HL-60/S4 treated with phorbol 12-myristate 13-acetate at 8.2 ng/mL for 4 days and 3 days (cell line): Measurements from ENCODE around the gene CP.
"Not testable (repeated sequence)": the region's sequence is repeated elsewhere in the genome, so short reads cannot be mapped to it uniquely, and the experiment has no call there.

ENCODE experiments used
- in situ Hi-C: fragments of 300-500 bp; cut with MboI; formaldehyde crosslinking; loops from 2 replicates; pipeline ENCODE4 v1.15.0; 2022; ENCODE audit warnings: low sequenced_read_pairs

CP gene

DNA sequence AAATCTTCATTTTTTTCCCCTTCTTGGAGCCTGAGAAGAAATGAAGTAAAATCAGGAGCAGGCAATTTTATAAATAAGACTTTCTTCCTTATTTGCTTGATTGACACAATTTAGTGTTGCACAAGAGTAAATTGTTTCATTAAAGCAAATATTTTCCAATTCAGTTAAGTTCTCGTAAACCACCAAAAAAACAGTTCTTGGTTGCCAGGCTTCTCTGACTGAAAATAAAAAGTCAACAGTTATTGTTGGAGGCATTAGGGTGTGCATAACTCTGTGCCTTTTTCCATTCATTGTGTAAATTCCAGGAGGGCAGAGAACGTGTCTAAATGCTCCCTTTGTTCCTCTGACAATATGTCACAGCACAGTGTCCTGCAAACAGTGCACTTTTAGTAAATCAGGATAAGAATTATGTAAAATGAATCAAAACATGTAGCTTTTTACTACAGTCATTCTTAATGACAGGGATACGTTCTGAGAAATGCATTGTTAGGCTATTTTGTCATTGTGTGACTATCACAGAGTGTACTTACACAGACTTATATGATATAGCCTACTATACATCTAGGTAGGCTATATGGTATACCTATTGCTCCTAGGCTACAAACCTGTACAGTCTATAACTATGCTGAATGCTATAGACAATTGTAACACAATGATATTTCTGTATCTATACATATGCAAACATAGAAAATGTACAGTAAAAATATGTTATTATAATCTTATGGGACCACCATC, at the start of gene CP:
CP (minus strand) TSS at position 47 of the 735 bp plus-strand sequence; CDS start at position 10, 37 bp downstream.
- in situ Hi-C loops = no loop called here

DNA sequence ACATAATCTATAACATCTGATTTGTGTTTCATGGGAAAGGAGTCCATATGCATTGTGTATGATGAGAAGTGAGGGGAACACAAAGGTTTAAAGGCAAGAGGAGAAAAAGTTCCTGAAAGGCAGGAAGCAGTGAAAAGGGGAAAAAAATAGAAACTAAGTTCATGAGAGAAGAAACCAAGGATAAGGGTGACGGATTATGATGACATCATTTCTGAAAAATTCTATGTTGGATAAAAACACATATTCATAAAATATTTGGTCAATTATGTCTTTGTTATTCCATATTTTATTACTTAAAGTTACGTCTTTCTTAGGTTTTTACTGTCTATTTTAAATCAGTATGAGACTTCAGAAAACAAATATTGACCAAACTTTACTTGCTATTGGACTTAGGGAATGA, 48.6 kb upstream of the CP start:
- in situ Hi-C loops = loop anchor here (5.0 to 10.0 kb wide), 2 partner anchors 143 to 315 kb away; partner anchors contain the start of gene HPS3

DNA sequence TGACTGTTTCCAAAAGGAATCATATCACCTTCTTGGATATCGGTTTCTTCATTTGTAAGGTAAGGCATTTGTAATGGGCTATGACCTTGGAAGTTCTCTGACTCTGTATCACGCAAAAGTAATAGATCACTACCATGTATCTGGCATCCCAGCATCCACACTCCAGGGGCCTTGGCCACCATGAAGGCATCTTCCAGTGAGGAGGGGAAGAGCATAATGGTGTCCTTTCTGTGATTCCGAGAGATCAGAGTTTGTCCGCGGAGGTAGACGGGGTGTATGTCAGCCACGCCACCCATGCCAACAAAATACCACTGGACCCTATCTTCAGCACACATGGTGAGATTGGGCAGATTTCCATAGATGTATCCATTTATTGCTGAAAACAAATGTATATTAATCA, 48.1 kb upstream of the CP start:
- in situ Hi-C loops = loop anchor here (5.0 to 10.0 kb wide), 2 partner anchors 142 to 315 kb away; partner anchors contain the start of gene HPS3

DNA sequence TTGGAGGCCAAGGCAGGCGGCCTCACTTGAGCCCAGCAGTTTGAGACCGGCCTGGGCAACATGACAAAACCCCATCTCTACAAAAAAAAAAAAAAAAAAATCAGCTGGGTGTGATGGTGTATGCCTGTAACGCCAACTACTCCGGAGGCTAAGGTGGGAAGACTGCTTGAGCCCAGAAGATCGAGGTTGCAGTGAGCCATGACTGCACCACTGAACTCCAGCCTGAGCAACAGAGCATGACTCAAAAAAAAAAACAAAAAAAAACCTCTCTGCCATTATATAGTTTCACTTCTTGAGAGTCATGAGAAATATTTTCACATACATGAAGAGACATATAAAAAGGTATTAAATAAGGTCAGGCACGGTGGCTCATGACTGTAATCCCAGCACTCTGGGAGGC, 45.9 kb upstream of the CP start:
- in situ Hi-C loops = no loop called here

DNA sequence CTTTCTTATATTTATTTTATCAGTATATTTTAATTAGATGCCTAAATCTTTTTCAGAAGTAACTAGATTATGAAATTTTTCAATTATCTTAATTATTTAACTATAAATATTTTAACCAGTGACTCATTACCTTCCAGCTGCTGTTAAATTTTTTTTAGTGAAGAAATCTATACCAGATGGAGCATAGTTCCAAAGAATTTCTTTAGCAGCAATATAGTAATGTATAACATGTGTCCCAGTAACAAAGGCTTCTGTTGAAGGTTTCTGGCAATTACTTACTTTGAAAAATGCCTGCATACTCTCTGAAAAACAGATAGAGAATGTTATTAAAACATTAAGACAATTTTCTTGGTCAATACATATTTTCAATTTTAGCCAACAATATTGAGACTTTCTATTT, 45.1 kb upstream of the CP start:
- in situ Hi-C loops = no loop called here

DNA sequence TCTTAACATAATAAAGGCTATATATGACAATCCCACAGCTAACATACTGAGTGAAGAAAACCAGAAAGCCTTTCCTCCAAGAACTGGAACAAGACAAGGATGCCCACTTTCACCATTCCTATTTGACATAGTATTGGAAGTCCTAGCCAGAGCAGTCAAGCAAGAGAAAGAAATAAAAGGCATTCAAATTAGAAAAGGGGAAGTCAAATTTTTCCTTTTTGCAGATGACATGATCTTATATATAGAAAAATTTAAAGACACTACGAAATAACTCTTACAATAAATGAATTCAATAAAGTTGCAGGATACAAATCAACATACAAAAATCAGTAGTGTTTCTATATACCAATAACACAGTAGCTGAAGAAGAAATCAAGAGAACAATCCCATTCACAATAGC, 42.2 kb upstream of the CP start:
- in situ Hi-C loops = no loop called here

DNA sequence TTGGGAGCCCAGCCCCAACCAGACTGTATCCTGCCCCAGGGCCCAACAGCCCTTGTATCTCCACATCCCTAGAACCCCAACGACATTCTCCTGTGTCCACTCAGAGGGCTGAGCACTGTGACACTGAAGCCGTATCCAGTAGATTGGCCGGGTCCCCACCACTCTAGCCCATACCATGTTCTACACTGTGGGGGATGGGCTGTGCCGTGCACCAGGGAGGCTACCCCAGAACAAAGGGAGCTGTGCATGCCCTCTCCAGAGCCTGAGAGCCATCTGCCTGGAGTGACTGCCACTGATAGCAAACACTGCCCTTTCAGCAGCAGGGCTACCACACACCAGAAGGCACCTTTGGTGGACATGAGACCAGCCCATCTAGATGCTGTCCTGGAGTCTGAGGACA, 37.1 kb upstream of the CP start:
- in situ Hi-C loops = no loop called here

DNA sequence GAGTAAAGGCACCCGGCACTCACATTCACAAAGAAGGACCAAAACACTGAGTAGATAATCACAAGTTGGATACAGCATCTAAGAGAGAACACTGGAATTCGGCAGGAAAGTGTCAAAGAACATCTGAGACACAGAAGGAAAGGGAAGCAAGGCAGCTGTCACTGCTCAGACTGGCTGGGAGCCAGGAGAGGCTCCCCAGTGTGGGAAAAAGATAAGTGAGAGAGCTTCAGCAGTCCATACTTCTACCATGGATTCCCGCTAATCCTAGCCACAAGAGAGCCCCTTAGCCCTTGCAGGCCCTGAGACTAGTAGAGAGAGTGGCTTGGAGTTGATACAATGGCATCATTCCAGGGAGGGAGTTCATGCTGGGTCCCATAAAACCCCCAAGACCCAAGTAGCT, 36.7 kb upstream of the CP start:
- in situ Hi-C loops = no loop called here

DNA sequence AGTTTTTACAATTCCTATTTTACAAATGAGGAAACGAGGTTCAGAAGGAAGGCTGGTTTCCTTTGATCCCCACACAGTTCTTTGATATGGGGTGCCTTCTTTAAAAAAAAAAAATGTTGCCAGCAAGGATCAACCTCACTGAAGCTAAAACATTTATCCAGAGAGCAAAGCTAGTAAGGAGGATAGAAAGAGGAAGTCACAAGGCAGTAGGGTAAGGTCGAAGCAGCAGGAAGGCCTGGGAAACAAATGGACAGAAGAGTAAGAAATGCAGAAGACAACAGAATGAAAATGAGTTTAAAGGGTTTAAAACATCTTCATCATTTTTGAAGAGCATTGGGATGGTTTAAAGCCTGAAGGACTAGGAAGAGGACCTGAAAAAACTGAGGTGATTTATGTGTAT, 30.6 kb upstream of the CP start:
- in situ Hi-C loops = no loop called here

DNA sequence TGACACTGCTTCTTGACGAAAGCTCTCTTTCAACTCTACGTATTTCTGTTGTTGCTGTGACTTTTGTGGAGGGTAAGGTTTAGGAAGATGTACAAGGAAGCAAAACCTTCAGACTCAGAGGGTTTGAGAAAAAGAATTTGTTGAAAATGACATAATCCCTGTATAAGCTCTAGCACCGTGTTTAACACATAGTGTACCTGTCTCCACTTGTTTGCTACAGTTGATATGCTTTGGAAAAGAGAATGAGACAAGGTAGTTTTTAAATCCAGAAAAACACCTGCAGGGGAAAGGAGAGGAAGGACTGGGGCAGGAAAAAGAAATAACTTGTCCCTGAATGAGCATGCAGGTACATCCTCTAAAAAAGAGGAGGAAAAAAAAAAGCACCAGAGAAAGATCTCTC, 29.6 kb upstream of the CP start:
- in situ Hi-C loops = no loop called here

DNA sequence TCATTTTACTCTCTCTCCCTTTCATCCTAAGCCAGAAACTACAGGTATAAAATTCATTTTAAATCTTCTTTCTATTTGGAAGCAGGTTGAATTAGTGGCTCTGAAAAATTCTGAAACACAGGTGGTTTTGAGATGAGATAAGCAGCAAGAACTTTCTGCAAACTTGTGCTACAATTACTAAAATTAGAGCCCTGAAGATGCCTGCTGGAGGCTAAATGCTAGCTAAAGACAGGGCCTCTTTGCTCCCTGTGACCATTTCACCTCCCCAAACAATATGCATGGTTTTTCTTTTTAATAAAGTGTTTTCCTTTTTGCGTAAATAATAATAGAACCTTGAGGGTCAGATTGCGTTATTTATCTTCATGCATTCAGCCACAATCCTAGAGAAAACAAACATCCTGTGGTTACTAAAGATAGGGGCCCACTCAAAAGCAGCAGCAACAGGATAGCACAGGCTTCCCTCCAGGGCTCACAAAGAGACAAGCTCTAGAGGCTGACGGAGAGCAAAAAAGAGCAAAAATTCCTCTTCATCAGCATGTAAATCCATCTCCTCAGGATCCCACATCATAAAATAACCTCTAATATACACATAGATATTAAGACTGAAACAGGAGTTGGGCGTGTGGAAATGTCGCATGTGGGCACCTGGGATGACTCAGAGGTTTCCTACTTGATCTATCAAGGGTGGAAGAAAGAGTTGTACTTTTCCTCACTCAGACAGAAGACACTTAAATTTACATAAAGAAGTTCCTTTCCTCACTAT, 26.5 kb upstream of the CP start:
- in situ Hi-C loops = no loop called here

DNA sequence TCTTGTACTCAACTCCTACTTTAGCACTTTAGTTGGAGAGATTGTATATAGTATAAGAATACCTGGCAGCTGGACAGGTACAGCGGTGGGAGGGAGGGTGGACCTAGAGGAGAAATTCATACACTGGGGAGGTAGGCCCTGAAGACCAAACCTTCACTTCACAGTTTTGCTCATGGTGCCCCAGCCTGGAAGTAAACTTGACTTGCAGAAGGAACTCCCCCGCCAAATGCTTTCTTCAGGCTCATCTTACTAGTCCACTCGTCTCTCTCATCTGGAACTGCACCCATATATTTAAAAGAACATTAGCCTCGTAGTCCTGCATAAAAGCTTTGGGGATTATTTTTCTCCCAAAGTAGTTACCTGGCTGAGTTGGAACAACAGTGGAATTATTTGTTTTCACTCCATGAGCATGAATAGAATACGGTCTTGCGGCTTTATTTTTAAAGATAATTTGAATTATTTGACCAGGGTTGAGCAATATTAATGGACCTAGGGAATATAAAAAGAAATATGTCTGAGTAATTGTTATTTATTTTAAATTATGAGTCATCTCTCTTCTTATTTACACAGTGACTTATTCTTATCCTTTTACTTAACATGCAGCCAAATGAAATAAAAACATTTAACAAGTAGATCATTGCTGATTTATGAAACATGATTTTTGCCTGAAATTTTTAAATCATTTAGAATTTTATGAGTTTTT, 25.5 kb upstream of the CP start:
- in situ Hi-C loops = no loop called here

DNA sequence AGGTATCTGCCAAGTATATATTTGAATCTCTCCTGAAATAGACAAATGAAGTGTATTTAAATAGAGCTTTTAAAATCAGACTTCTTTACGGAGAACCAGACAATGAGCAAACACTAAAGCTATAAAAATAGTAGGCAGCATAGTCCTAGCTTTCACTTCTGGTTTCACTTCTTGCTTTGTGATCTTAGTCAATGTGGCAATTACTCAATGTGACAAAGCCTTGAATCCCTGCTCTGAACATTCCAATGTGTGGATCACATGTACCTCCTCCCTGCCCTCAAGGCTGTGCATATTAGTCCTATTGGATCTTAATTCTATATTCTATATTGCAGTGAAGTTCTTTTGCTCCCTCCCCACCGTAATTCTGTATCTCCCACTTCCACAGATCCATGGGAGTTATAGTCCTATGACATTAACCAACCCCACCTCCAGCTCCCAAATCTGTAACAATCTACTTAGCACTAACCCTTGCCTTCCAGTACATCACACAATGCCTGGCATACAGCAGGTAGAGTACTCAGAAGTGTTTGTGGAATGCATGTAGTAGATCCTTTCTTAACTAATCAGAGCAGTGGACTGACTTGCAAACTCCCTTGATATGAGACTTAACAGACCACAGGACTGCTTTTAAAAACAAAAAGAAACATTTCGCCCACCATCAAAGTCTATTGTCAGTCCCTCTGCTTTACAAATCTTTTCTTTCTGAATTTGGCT, 24.3 kb upstream of the CP start:
- in situ Hi-C loops = no loop called here

DNA sequence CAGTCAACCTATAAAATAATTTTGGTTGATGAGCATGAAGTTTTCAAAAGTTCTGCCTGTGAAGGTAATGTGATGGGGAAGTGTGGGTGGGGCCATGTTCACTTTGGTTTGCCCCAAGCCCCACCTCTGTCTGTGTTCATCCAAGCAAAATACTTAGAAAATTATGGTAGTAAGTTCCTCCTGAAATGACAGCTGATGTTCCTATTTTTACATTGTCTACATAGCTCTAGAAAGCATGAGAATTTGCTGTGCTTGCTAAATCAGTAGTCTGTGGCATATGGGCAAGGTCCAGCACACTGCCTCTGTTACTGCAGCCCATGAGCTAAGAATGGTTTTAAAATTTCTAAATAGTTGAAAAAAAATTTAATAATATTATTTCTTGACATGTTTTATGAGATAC, 21.9 kb upstream of the CP start:
- in situ Hi-C loops = no loop called here

DNA sequence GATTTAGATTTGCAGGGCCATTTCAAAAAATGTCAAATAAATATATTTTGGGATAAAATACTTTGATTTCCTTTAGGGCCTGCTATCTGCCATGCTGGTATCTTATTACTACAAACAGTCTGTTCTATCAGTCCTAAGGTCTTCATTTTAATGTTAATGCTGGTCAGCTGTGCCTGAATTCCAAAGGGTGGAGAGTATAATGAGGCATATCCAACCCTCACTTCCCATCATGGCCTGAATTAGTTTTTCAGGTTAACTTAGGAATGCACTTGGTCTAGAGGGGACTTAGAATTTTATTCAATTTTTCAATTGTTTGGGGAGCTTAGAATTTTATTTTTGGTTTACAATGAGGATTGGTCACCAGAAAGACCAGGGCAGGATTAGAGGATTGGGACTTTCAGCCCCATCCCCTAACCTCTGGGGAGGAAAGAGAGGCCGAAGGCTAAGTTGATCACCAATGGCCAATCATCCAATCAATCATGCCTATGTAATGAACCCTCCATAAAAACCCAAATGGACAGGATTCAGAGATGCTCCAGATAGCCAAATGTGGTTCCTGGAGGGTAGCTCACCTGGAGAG, 17.8 kb upstream of the CP start:
- in situ Hi-C loops = no loop called here

DNA sequence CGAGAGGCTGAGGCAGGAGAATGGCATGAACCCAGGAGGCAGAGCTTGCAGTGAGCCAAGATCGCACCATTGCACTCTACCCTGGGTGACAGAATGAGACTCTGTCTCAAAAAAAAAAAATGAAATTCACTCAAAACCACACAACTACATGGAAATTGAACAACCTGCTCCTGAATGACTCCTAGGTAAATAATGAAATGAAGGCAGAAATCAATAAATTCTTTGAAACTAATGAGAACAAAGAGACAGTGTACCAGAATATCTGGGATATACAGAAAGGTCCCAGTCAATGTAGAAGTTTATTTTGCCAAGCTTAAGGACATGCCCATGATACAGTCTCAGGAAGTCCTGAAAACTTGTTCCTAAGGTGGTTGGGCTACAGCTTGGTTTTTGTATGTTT, 16.6 kb upstream of the CP start:
- in situ Hi-C loops = not testable (repeated sequence)

DNA sequence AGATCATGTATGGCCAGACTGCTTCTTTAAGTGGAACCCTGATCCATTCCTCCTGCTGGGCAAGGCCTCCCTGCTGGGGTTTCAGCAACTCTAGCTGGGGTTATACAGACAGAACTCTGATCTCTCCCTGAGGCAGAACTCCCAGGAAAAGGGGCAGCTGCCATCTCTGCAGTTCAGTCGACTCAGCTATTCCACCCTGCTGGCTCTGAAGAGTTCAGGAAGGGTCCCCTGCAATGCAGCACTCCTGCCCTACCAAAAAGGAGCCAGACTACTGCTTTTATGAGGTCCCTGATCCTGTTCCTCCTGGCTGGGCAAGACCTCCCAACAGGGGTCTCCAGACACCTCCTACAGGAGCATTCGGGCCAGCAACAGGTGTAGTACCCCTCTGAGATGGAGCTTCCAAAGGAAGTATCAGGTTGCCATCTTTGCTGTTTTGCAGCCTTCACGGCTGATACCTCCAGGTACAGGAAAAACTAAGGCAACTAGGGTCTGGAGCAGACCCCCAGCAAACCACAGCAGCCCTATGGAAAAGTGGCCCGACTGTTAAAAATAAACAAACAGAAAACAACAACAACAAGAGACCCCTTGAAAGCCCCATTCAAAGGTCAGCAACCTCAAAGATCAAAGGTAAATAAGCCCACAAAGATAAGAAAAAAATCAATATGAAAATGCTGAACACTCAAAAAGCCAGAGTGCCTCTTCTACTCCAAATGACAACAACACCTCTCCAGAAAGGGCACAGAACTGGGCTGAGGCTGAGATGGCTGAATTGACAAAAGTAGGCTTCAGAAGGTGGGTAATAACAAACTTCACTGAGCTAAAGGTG, 14.2 kb upstream of the CP start:
- in situ Hi-C loops = no loop called here

DNA sequence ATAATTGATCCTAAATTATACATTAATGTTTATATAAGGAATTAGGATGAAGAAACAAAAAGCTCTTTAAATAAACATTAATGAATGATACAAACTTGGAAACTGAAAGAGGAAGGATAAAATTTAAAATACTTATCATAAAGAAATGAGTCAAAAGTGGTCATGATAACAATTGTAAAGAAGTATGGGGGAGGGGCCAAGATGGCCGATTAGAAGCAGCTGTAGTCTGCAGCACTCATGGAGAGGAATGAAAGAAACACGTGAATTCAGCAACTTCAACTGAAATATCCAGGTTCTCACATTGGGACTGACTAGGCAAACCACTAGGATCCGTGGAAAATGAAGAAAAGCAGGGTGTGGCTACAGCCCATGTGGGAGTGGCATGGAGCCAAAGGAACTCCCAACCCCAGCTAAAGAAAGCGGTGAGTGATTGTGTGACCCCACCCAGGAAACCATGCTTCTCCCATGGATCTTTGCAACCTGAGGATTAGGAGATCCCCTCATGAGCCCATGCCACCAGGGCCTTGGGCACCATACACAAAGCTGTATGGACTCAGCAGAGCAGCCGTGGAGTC, 13.1 kb upstream of the CP start:
- in situ Hi-C loops = no loop called here

DNA sequence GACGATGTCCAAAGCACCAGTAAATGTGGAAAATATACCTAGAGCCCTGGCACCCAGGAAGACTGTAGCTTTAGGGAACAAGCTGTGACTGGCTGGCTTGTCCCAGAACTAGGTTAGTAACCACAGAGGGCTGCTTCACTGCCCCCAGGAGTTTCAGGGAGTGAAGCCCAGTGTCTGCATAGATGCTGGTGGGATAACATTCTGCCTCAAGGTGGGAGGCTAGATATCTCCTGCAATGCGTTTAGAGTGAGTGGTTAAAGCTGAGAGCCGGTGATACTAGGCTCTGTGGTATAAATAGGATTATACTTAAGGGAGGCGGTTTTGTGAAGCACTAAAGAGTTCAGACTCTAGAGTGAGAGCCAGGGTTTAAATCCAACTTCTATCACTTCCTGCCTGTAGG, 11.7 kb upstream of the CP start:
- in situ Hi-C loops = no loop called here

DNA sequence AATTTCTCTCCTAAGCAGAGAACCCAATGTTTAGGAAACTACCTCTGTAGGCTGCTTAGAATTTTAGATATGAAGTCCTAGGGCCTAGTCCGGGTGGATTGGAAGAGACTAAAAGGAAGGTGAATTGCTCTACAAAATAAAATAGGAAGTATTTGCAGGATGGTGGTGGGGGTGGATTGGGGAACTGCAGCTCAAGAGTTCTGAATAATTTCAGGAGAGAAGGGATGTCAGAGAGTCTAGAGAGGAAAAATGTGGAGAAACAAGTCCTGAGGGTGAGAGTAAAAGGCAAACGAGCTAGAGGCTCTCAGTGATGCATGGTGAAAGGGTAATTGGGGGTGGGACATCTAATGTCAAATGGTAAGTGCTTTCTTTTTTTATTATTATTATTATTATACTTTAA, 10.2 kb upstream of the CP start:
- in situ Hi-C loops = no loop called here
